Measurements from ENCODE around the gene DUSP22.

DNA sequence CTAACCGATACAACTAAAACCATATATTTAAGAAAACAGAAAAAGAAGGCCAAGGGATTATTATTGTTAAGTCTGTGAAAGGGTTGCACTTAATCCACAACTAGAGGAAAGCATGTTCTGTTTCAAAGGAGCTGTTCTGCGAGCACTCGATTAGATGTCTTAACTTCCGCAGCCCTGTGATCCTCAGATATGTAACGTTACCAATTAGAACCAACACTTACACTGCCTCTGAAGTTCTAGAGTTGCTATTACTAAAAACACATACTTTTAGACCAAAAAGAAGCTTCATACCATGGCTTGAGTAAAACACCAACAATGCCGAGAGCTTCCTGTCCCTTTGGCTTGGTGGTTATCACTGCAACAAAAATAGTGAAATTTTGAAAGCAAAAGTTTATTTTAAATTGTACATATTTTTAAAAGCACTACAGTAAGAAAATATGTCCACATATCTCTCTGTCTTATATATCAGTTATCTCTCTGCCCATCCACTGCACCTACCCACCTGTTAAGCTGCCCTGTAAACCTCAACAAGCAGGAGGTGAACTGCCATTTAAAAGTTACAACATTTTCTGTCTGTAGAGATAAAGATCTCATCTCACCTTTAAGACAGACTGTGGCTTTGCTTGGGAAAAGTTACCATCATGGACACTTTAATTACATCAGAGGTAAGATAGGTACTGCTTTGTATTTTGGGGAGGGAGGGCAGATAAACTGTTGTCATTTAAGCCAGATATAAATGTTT is 7.1 kb upstream of the DUSP22 start:
- TF ChIP-seq, protein P1, sequence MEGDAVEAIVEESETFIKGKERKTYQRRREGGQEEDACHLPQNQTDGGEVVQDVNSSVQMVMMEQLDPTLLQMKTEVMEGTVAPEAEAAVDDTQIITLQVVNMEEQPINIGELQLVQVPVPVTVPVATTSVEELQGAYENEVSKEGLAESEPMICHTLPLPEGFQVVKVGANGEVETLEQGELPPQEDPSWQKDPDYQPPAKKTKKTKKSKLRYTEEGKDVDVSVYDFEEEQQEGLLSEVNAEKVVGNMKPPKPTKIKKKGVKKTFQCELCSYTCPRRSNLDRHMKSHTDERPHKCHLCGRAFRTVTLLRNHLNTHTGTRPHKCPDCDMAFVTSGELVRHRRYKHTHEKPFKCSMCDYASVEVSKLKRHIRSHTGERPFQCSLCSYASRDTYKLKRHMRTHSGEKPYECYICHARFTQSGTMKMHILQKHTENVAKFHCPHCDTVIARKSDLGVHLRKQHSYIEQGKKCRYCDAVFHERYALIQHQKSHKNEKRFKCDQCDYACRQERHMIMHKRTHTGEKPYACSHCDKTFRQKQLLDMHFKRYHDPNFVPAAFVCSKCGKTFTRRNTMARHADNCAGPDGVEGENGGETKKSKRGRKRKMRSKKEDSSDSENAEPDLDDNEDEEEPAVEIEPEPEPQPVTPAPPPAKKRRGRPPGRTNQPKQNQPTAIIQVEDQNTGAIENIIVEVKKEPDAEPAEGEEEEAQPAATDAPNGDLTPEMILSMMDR (IDR thresholded peaks at IDR 0.05; ENCODE audit: low read depth, low read length, missing input control) = no peak
- TF ChIP-seq RXRA (IDR thresholded peaks at IDR 0.05) (no peak), RAD21 (IDR thresholded peaks at IDR 0.05) (no peak)
- TF ChIP-seq, protein P2, sequence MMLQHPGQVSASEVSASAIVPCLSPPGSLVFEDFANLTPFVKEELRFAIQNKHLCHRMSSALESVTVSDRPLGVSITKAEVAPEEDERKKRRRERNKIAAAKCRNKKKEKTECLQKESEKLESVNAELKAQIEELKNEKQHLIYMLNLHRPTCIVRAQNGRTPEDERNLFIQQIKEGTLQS (IDR thresholded peaks at IDR 0.05) = no peak
- TF ChIP-seq, protein P3, sequence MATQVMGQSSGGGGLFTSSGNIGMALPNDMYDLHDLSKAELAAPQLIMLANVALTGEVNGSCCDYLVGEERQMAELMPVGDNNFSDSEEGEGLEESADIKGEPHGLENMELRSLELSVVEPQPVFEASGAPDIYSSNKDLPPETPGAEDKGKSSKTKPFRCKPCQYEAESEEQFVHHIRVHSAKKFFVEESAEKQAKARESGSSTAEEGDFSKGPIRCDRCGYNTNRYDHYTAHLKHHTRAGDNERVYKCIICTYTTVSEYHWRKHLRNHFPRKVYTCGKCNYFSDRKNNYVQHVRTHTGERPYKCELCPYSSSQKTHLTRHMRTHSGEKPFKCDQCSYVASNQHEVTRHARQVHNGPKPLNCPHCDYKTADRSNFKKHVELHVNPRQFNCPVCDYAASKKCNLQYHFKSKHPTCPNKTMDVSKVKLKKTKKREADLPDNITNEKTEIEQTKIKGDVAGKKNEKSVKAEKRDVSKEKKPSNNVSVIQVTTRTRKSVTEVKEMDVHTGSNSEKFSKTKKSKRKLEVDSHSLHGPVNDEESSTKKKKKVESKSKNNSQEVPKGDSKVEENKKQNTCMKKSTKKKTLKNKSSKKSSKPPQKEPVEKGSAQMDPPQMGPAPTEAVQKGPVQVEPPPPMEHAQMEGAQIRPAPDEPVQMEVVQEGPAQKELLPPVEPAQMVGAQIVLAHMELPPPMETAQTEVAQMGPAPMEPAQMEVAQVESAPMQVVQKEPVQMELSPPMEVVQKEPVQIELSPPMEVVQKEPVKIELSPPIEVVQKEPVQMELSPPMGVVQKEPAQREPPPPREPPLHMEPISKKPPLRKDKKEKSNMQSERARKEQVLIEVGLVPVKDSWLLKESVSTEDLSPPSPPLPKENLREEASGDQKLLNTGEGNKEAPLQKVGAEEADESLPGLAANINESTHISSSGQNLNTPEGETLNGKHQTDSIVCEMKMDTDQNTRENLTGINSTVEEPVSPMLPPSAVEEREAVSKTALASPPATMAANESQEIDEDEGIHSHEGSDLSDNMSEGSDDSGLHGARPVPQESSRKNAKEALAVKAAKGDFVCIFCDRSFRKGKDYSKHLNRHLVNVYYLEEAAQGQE (IDR thresholded peaks at IDR 0.05) = no peak
- TF ChIP-seq, protein P4, sequence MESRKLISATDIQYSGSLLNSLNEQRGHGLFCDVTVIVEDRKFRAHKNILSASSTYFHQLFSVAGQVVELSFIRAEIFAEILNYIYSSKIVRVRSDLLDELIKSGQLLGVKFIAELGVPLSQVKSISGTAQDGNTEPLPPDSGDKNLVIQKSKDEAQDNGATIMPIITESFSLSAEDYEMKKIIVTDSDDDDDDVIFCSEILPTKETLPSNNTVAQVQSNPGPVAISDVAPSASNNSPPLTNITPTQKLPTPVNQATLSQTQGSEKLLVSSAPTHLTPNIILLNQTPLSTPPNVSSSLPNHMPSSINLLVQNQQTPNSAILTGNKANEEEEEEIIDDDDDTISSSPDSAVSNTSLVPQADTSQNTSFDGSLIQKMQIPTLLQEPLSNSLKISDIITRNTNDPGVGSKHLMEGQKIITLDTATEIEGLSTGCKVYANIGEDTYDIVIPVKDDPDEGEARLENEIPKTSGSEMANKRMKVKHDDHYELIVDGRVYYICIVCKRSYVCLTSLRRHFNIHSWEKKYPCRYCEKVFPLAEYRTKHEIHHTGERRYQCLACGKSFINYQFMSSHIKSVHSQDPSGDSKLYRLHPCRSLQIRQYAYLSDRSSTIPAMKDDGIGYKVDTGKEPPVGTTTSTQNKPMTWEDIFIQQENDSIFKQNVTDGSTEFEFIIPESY (IDR thresholded peaks at IDR 0.05) = no peak
